Activated T-cell treated with anti-CD3 and anti-CD28 coated beads, Interleukin-2, amount 50 U/mL, for 48 hours (primary cell): ENCODE results near the gene MRPL53.

Source experiments
- DNase-seq, 2 experiments: peaks; one replicate each; pipeline ENCODE4 v3.0.0-alpha.2; 2020

Gene MRPL53

DNA sequence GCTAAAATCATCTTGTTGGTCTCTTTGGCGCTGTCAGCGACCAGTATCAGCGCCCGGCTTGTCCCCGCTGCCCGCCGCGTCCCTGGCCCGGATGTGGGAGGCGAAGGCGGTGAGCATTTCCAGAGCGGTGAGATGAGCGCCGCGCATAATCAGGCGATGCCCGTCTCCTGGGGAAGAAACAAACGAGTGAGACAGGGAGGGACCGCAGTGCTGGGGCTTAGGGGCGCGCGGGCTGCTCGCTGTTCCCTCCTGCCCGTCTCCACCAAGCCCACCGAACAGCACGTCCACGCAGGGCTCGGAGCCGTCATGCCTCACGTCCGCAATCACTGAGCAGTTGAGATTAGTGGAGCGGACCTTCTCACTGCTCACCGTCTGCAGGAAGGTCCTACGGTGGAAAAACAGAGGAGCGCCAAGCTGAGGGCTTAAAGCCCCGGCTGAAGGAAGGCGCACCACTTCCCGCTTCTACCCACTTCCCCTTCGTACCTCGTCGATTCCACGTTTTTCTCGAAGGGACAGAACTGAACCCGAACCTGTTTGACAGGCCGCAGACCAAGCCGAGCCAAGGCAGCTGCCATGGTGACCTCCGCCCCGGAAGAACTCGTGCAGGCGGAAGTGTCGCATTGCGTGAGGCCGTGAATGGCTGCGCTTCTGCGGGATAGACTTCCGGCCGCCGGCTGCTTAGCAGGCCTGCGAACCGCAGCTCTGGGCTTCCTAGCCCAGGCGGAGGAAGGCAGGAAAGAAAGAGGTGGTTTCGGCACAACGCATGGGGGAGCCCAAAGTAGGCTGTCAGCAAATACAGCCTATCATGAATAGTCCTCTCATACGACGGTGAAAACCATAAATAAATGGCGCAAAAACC lies at the start of gene MRPL53:
Gene MRPL53, minus strand, starts transcription at position 595 of the 859 bp plus-strand sequence. Its CDS starts 20 bp downstream, at position 575.
- peak; percentile 97 to 98 for DNase-seq

- no peak for DNase-seq
Measured at GRCh38 chr2:74516650-74517049, 44.2 kb upstream of the MRPL53 start.

DNA sequence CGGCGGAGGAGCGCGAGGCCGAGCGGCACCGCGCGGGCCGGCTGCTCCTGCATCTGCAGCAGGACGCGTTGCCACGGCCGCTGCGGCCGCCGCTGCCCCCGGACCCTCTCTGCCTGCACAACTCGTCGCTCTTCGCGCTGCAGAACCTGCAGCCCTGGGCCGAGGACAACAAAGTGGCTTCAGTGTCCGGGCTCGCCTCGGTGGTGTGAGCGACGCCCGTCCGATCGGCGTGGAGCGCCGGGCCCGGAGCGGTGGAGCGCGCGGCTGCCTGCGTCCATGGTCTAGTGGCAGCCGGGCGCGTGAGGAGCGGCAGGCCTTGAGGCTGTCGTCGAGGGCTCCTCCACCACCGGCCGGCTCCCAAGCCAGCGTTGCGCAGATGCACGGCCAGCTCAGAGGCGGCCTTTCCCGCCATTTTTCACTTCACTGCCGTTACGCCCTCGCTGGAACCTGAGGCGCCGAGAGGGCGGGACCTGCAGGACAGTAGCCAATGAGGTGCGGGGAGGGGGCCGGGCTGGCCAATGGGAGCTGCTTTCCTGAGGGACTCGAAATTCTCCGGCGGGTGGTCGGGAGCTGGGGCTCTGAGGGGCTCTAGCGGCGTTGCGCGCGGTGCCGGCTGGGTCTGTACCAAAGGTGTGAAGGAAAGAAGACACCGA lies 43.6 kb upstream of the MRPL53 start:
- peak; percentile 83 to 87 for DNase-seq

GRCh38 chr2:74515271-74515980 lies 42.9 kb upstream of the MRPL53 start:
- peak in 1 of 2 experiments; percentile 47 for DNase-seq

- DNase-seq: peak in 1 of 2 experiments; percentile 53
Measured at GRCh38 chr2:74514368-74515270, 42.1 kb upstream of the MRPL53 start, which contains the start of gene TLX2. Gene TLX2, plus strand, starts transcription at chr2:74514450. Its CDS starts 357 bp downstream, at chr2:74514807.

DNA sequence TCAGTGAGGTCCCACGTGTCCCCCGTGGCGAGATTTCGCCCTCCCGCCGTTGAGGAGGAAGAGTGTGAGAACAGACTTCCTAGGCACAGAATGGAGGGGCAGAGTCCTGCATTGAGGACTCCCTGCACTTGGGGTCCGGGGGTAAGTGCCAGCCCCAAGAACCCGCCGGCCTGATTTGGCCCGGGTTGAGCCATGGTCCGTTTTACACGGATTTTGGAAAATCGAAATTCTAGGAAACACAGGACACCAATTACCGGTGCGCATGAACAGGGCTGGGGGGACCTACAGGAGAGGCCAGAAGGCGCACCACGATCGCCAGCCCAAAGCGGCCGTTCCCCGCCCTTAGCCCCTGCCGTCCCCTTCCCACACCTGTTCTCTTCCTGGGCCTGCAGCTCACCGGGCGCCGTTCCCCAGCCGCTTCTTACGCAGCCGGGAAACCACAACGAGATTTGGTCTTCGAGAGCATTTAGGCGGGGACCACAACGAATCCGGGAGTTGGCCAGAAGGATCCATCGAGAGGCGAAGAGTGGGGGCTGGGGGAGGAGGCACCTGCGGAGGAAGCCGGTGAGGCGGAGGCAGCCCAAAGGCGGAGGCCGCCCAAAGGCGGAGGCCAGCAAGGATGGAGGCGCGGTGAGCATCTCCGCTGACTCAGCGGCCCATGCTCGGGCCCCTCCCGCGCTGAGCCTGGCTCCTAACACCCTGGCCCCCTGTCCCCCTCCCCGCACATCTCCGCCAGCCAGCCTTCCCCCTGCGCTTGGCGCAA lies 41.3 kb upstream of the MRPL53 start:
- DNase-seq: peak; percentile 45 to 63

GRCh38 chr2:74512744-74513604 lies 40.5 kb upstream of the MRPL53 start:
- DNase-seq: no peak

DNA sequence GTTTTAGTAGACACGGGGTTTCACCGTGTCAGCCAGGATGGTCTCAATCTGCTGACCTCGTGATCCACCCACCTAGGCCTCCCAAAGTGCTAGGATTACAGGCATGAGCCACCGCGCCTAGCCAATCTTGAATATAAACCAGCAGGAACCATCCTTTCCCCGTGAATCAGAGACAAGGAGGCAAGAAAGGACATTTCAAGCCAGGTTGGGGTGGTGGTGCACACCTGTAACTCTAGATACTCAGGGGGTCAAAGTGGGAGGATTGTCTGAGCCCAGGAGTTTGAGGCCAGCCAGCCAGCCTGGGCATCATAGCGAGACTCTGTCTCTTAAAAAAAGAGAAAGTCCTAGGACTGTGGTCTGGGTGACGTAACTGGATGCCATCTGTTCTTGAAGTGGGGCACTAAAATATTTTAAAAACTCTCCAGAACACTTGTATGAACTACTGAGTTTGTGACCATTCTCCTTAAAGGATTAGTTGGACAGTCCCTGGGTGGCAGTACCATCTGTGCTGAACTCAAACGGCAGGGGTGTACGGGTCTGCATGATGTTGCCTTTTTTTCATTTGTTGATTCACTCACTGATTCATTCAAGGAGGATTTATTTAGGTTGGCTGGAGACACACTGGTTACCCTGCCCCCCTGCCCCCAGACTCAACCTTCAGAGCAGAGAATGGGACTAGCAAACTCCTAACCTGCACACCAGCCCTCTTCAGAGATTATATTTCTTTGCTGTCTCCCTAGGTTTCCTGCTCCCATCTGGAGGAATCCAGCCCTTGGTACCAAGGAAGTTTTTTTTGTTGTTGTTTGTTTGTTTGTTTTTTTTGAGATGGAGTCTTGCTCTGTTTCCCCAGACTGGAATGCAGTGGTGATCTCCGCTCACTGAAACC lies 38.9 kb upstream of the MRPL53 start:
- DNase-seq: no peak

- no peak for DNase-seq
Measured at GRCh38 chr2:74510272-74510671, 37.8 kb upstream of the MRPL53 start.

GRCh38 chr2:74507926-74508520 lies 35.5 kb upstream of the MRPL53 start:
- DNase-seq: no peak

DNA sequence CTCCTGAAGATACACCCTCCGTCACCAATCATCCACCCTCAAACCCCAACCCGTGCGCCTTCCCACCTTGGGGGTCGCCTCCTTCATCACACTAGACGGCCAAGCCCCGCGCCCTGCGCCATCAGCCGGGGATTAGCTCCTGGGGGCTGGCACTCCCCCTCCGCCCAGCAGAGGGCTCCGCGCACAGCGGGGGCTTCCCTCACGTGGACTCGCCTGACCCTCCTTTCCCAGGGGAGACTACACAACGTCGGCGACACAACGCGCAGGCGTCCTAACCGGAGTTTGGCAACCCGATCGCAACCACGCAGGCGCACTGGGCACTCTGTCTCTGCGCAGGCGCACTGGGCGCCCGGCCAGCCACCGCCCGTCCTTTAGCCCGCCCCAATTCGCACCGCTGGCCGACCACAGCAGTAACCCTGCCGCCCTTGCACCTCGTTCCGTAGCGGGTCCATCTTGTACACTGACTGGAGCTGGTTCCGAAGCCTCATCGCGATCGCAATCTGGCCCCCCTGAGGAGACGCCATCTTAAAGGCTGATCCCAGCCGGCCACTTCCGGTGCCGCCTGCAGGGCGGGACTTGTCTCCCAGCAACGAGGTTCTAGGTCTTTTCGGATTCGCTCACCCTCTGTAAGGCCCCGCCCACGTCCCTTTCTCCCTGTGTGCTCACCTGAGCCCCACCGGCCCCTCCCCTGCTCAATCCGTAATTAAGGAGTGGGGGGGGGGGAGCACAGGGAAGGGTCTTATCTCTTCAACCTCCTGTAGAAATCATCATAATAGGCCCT lies 34.9 kb upstream of the MRPL53 start, which contains the start of gene PCGF1:
Gene PCGF1, minus strand, starts transcription at position 551 of the 781 bp plus-strand sequence. Its CDS starts 27 bp downstream, at position 524.
- DNase-seq: peak; percentile 99

DNA sequence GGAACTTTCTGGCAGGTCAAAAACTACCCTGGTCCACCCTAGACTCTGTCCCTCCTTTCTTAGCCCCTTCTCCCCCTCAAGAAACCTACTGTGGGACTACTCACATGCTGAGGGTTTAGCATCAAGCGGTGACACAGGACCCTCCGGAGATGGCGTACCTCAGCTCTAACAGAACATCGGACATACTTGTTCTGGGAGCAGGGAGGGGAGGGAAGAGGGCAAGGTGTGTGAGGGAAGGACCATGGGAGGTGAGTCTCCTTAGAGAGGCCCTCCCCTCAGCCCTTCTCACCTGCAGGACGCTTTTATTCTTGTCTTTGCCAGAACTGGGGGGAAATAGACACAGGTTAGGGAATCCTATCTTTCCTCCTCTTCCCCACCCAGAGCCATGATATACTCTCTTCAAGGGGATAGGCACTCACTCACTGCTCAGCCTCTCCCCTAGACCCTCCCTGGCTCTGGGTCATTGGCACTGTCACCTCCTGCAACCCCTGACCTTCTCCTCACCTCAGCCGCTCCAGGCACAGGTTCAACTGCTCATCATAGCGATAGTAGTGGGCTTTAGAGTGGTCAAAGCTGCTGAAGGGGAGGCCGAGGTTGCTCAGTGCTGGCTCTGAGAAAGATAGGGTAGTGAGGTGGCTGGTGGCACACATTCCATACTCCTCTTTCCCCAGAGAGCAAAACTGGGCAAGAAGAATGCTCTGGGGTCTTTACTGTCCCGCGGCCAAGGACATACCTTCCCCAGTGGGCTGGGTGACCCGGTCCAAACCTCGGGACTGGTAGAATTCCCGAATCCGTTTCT lies 33.2 kb upstream of the MRPL53 start:
- DNase-seq: no peak

DNA sequence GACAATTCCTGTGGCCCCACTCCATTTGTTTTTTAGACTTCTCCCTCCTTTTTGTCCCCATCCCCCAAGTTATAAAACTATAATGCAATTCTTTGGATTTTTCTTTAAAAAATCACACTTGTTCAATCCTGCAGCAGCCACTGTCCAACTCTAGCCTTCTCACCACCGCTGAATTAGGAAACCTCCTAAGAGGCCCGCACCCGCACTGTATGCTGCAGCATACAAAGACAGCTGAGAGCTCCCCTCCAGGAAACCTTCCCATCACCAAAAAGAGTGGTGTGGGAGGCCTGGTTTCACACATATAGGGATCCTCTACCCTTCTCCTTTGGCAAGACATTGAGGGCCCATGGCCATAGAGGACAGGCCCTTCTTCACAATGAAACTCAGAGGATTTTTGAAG lies 32.1 kb upstream of the MRPL53 start:
- DNase-seq: no peak

- DNase-seq: no peak
Measured at GRCh38 chr2:74503506-74504475, 31.3 kb upstream of the MRPL53 start.

- DNase-seq: peak; percentile 71 to 76
Measured at GRCh38 chr2:74502720-74503505, 30.4 kb upstream of the MRPL53 start.
